Testis (tissue), 3 donors: Measurements from ENCODE around the gene CEP131. TPM values are rescaled to one million over a fixed set of nuclear protein-coding genes. Genes with fewer than 3 reads are reported as not detected.

ENCODE experiments used
- DNase-seq: peaks from one replicate; pipeline ENCODE4 v3.0.0-alpha.2; 2019
- H3K27ac ChIP-seq, 2 donors: fragments of 200-600 bp; sonication (generic); one replicate each; pipeline ENCODE4 v1.5.1; 2019
- H3K27me3 ChIP-seq: fragments of 200-600 bp; sonication (generic); one replicate; pipeline ENCODE4 v1.5.1; 2019
- H3K36me3 ChIP-seq: fragments of 200-600 bp; sonication (generic); one replicate; pipeline ENCODE4 v1.5.1; 2017; ENCODE audit warnings: low read depth; ENCODE audit errors: missing control alignments
- H3K4me1 ChIP-seq: fragments of 200-600 bp; sonication (generic); one replicate; pipeline ENCODE4 v1.5.1; 2019
- H3K4me3 ChIP-seq, 2 donors: fragments of 200-600 bp; sonication (generic); one replicate each; pipeline ENCODE4 v1.5.1; 2017 to 2019
- H3K9me3 ChIP-seq: fragments of 200-600 bp; sonication (generic); one replicate; pipeline ENCODE4 v1.5.1; 2017
- CTCF ChIP-seq, 3 experiments: fragments of 450-650 bp in 2 of 3; fragments of 200-600 bp in 1 of 3; sonication (generic) in 1 of 3; IDR thresholded peaks; one replicate each; pipeline ENCODE4 v1.5.1; 2016 to 2019; ENCODE audit warnings: antibody characterized with exemption in 3 of 3, mild to moderate bottlenecking in 2 of 3, moderate library complexity in 1 of 3
- POLR2A ChIP-seq: fragments of 450-650 bp; IDR thresholded peaks from one replicate; pipeline ENCODE4 v1.6.1; 2017; ENCODE audit warnings: antibody characterized with exemption, mild to moderate bottlenecking, moderate library complexity
- WGBS, 2 donors: methylation state at CpG; one replicate each; pipeline ENCODE4 v1.1.5; 2018; 5-methylcytosine and 5-hydroxymethylcytosine counted together
- intact Hi-C: fragments of 100-400 bp; cut with DNase I; formaldehyde crosslinking; loops from one replicate; pipeline ENCODE4 v1.15.1; 2023; ENCODE audit warnings: low total_unique reads
- polyA plus RNA-seq: library from polyadenylated mRNA; stranded (reverse); fragments of 350-450 nt; fragmentation: Illumina TruSeq; extraction: RNeasy Lipid Tissue Mini Kit (QIAGEN cat#74804); gene quantifications from one replicate; pipeline ENCODE4 v1.2.3, GENCODE V29; 2014; ENCODE audit warnings: low read depth, low replicate concordance; ENCODE audit not compliant: insufficient read depth
- total RNA-seq, 2 donors: library from RNA; depleted of rRNA; stranded (reverse); fragments of >200 nt; gene quantifications; one replicate each; pipeline ENCODE4 v1.2.3, GENCODE V29; 2016

The CEP131 gene
- total and polyA plus RNA-seq, 3 donors from 2014 or later = 28.9 to 48.7 (median 42.9) TPM

- Histone ChIP-seq H3K4me1 (no peaks in the 10 kb centered on the region), H3K27me3 (no peaks in the 10 kb centered on the region), H3K27ac (no peak overlapping the region), H3K9me3 (no peaks in the 10 kb centered on the region), H3K4me3 (no peak overlapping the region), H3K36me3 (no peaks in the 10 kb centered on the region)
- TF ChIP-seq POLR2A (no peak), CTCF (IDR thresholded peaks at IDR 0.05) (no peak)
- WGBS, 2 donors = 88 to 91% methylated on average over 11 of the region's 11 CpGs
- intact Hi-C loops = no loop called here
- no peak for DNase-seq
Observed at GRCh38 chr17:81187120-81187519, 35.6 kb downstream of the CEP131 start.

- H3K27ac ChIP-seq = no peak overlapping the region
- WGBS, 2 donors = 88 to 97% methylated on average over 7 of the region's 7 CpGs
- no peaks in the 10 kb centered on the region for H3K36me3 ChIP-seq
- intact Hi-C loops = no loop called here
- no peaks in the 10 kb centered on the region for H3K4me1 ChIP-seq
- no peak for DNase-seq
- TF ChIP-seq CTCF (IDR thresholded peaks at IDR 0.05) = no peak
- no peak for TF ChIP-seq POLR2A
- H3K27me3 ChIP-seq = no peaks in the 10 kb centered on the region
- no peaks in the 10 kb centered on the region for H3K9me3 ChIP-seq
- H3K4me3 ChIP-seq = no peak overlapping the region
Observed at GRCh38 chr17:81186203-81186602, 36.6 kb downstream of the CEP131 start.

- 56 to 72% methylated on average over 7 to 15 of the region's 15 CpGs for WGBS, 2 donors
Observed at GRCh38 chr17:81184555-81184954, 38.2 kb downstream of the CEP131 start.

GRCh38 chr17:81183807-81184206 is 39.0 kb downstream of the CEP131 start:
- intact Hi-C loops = no loop called here
- Histone ChIP-seq H3K9me3 (no peaks in the 10 kb centered on the region), H3K4me3 (no peak overlapping the region), H3K27ac (no peak overlapping the region), H3K27me3 (no peaks in the 10 kb centered on the region), H3K4me1 (peaks cover 7% of the 10 kb centered on the region), H3K36me3 (no peaks in the 10 kb centered on the region)
- TF ChIP-seq CTCF (IDR thresholded peaks at IDR 0.05) (no peak), POLR2A (no peak)
- WGBS, 2 donors = 92 to 93% methylated on average over 4 to 11 of the region's 11 CpGs
- DNase-seq = no peak

More at GRCh38 chr17:81184555-81184954, 38.2 kb downstream of the CEP131 start:
- TF ChIP-seq POLR2A (no peak), CTCF (IDR thresholded peaks at IDR 0.05) (no peak)
- no peak for DNase-seq
- no peak overlapping the region for H3K27ac ChIP-seq
- H3K9me3 ChIP-seq = no peaks in the 10 kb centered on the region
- no peaks in the 10 kb centered on the region for H3K36me3 ChIP-seq
- peaks cover 5% of the 10 kb centered on the region for H3K4me1 ChIP-seq
- no peak overlapping the region for H3K4me3 ChIP-seq
- H3K27me3 ChIP-seq = no peaks in the 10 kb centered on the region
- intact Hi-C loops = no loop called here

GRCh38 chr17:81183316-81183715 is 39.4 kb downstream of the CEP131 start:
- DNase-seq = no peak
- no peaks in the 10 kb centered on the region for H3K27me3 ChIP-seq
- 94 to 98% methylated on average over 9 to 10 of the region's 10 CpGs for WGBS, 2 donors
- no peak for TF ChIP-seq CTCF (IDR thresholded peaks at IDR 0.05)
- TF ChIP-seq POLR2A = no peak
- intact Hi-C loops = no loop called here
- no peak overlapping the region for H3K4me3 ChIP-seq
- no peak overlapping the region for H3K27ac ChIP-seq
- H3K4me1 ChIP-seq = peaks cover 7% of the 10 kb centered on the region
- H3K9me3 ChIP-seq = no peaks in the 10 kb centered on the region
- H3K36me3 ChIP-seq = no peaks in the 10 kb centered on the region
